ENCODE data around the gene ANK3. TPM values are rescaled to one million over a fixed set of nuclear protein-coding genes. Genes with fewer than 3 reads are reported as not detected.

Gene ANK3
- total RNA-seq, 2 donors from 2014 or later: 65.0 to 79.5 TPM

DNA sequence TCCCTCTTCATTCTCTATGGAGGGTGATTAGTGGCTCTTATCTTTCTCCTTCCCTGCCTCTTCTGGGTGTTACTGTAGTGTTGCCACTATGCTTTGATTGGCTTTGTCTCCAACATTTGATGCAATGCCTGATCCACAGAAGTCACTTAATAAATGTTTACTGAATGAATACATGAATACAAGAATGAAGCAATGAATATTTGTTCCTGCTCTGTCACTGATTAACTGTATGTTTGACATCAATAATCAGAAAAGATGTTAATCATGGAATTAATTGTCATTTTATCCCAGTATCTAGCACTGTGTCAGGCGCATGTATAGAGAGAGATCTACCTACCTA, 4.3 kb downstream of the ANK3 start:
- no peak overlapping the region for H3K27ac Mint-ChIP-seq

DNA sequence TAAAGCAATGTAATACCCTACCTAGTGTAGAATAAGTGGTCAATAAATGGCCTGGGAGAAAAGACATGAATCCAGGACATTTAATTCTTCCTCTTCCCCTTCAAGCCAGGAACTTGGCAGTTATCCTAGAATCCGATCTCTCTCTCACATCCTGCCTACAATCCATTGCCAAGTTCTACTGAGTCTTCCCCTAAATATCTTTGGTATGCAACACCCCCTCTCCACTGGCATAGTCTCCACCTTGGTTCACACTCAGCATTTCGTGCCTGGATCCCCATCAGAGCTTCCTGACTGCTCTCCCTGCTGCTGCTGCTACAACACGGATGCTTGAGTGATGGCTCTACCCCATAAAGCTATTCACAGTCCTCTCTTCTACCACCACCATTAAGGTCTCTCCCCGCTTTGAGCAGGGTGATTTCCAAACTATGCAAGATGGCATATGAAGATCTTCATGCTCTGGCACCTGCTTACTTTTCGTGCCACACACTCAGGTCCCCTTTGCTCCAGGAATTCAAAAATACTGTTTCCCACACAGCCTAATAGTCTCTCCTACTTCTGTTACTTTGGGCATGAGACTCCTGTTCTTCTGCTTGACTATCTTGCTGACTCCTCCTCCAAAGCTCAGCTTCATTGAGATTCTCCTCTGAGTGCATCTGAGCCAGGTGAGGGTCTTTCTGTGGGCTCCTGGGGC, 4.8 kb downstream of the ANK3 start:
- WGBS, 2 experiments (ENCODE audit: insufficient coverage in 1 of 2, insufficient read length in 1 of 2): 82 to 86% methylated on average over 4 to 5 of the region's 5 CpGs
- Histone ChIP-seq H3K36me3 (ENCODE audit: control insufficient read depth, insufficient read depth, low read length) (no peaks in the 10 kb centered on the region), H3K4me3 (ENCODE audit: low read length) (no peak overlapping the region), H3K9ac (ENCODE audit: extremely low read depth, low read length, poor library complexity, severe bottlenecking) (no peak overlapping the region), H3K27ac (ENCODE audit: low read depth, low read length) (no peak overlapping the region), H3K9me3 (ENCODE audit: control insufficient read depth, low read length) (no peaks in the 10 kb centered on the region), H3K27me3 (ENCODE audit: control insufficient read depth, insufficient read depth, low read length, poor library complexity, severe bottlenecking) (no peaks in the 10 kb centered on the region), H3K4me1 (ENCODE audit: control insufficient read depth, insufficient read depth, low read length) (peaks cover 10% of the 10 kb centered on the region)
- Mint-ChIP-seq H3K4me3 (no peak overlapping the region), H3K27ac (no peak overlapping the region), H3K9me3 (no peaks in the 10 kb centered on the region), H3K36me3 (ENCODE audit: low read depth) (no peaks in the 10 kb centered on the region), H3K27me3 (ENCODE audit: insufficient read depth) (peaks cover 9% of the 10 kb centered on the region), H3K4me1 (peaks cover 26% of the 10 kb centered on the region)
- TF ChIP-seq, protein P1, sequence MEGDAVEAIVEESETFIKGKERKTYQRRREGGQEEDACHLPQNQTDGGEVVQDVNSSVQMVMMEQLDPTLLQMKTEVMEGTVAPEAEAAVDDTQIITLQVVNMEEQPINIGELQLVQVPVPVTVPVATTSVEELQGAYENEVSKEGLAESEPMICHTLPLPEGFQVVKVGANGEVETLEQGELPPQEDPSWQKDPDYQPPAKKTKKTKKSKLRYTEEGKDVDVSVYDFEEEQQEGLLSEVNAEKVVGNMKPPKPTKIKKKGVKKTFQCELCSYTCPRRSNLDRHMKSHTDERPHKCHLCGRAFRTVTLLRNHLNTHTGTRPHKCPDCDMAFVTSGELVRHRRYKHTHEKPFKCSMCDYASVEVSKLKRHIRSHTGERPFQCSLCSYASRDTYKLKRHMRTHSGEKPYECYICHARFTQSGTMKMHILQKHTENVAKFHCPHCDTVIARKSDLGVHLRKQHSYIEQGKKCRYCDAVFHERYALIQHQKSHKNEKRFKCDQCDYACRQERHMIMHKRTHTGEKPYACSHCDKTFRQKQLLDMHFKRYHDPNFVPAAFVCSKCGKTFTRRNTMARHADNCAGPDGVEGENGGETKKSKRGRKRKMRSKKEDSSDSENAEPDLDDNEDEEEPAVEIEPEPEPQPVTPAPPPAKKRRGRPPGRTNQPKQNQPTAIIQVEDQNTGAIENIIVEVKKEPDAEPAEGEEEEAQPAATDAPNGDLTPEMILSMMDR (conservative IDR thresholded peaks at IDR 0.05): no peak
- no peak for DNase-seq

More for the DNA sequence above, 4.3 kb downstream of the ANK3 start:
- no peak for DNase-seq
- no peak overlapping the region for H3K4me3 Mint-ChIP-seq
- 94% methylated on average over 1 of the region's 1 CpG; no CpG with 5 or more reads in 1 of the 2 experiments for WGBS, 2 experiments (ENCODE audit: insufficient coverage in 1 of 2, insufficient read length in 1 of 2)
- no peaks in the 10 kb centered on the region for H3K27me3 ChIP-seq (ENCODE audit: control insufficient read depth, insufficient read depth, low read length, poor library complexity, severe bottlenecking)
- H3K4me1 ChIP-seq (ENCODE audit: control insufficient read depth, insufficient read depth, low read length): peaks cover 14% of the 10 kb centered on the region
- TF ChIP-seq, protein P1 (conservative IDR thresholded peaks at IDR 0.05): no peak
- H3K27ac ChIP-seq (ENCODE audit: low read depth, low read length): no peak overlapping the region
- peaks cover 13% of the 10 kb centered on the region for H3K27me3 Mint-ChIP-seq (ENCODE audit: insufficient read depth)
- no peak overlapping the region for H3K4me3 ChIP-seq (ENCODE audit: low read length)
- H3K9me3 ChIP-seq (ENCODE audit: control insufficient read depth, low read length): no peaks in the 10 kb centered on the region
- H3K36me3 ChIP-seq (ENCODE audit: control insufficient read depth, insufficient read depth, low read length): no peaks in the 10 kb centered on the region
- no peaks in the 10 kb centered on the region for H3K36me3 Mint-ChIP-seq (ENCODE audit: low read depth)
- no peaks in the 10 kb centered on the region for H3K9me3 Mint-ChIP-seq
- no peak overlapping the region for H3K9ac ChIP-seq (ENCODE audit: extremely low read depth, low read length, poor library complexity, severe bottlenecking)
- H3K4me1 Mint-ChIP-seq: peaks cover 31% of the 10 kb centered on the region

DNA sequence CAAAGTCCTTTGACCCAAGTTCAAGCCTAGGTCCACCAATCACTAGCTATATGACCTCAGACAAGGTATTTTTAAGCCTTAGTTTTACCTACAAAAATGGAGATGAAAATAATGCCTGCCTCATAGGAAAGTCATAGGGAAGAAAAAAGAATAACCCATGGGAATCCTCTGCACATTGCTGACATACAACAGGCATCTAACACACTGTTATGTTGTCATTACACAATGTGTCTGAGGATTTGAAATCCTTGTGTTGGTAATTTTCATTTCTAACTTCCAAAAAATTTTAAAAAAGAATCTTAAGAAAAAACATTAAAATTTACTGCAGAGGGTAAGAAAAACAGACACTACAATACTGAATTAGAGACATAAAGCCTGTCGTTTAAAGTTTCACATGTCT, 5.7 kb downstream of the ANK3 start:
- no peak for DNase-seq
- H3K4me3 ChIP-seq (ENCODE audit: low read length): no peak overlapping the region
- no peaks in the 10 kb centered on the region for H3K36me3 ChIP-seq (ENCODE audit: control insufficient read depth, insufficient read depth, low read length)
- Mint-ChIP-seq H3K27me3 (ENCODE audit: insufficient read depth) (peaks cover 7% of the 10 kb centered on the region), H3K9me3 (no peaks in the 10 kb centered on the region), H3K27ac (no peak overlapping the region), H3K4me3 (no peak overlapping the region), H3K4me1 (peaks cover 18% of the 10 kb centered on the region), H3K36me3 (ENCODE audit: low read depth) (no peaks in the 10 kb centered on the region)
- no peaks in the 10 kb centered on the region for H3K9me3 ChIP-seq (ENCODE audit: control insufficient read depth, low read length)
- no peak overlapping the region for H3K9ac ChIP-seq (ENCODE audit: extremely low read depth, low read length, poor library complexity, severe bottlenecking)
- peaks cover 3% of the 10 kb centered on the region for H3K4me1 ChIP-seq (ENCODE audit: control insufficient read depth, insufficient read depth, low read length)
- TF ChIP-seq, protein P1 (conservative IDR thresholded peaks at IDR 0.05): no peak
- WGBS, 2 experiments (ENCODE audit: insufficient coverage in 1 of 2, insufficient read length in 1 of 2): 100% methylated on average over 1 of the region's 1 CpG; no CpG with 5 or more reads in 1 of the 2 experiments
- no peaks in the 10 kb centered on the region for H3K27me3 ChIP-seq (ENCODE audit: control insufficient read depth, insufficient read depth, low read length, poor library complexity, severe bottlenecking)
- H3K27ac ChIP-seq (ENCODE audit: low read depth, low read length): no peak overlapping the region
